Pulmonary artery endothelial cell (primary cell): ENCODE data around the gene DOCK4. TPM values are rescaled to one million over a fixed set of nuclear protein-coding genes. Genes with fewer than 3 reads are reported as not detected.

Experiments
- DNase-seq: peaks from one replicate; pipeline ENCODE4 v3.0.0-alpha.2; 2011; ENCODE audit warnings: low read depth, low spot score
- total RNA-seq: library from RNA; depleted of rRNA; stranded (reverse); fragments of >200 nt; gene quantifications from 2 replicates; pipeline ENCODE4 v1.2.3, GENCODE V29; 2014

Gene DOCK4
- total RNA-seq, 1 donor from 2014 or later = 198 TPM

- DNase-seq = no peak
These were observed 431.0 kb downstream of the DOCK4 start for GRCh38 chr7:111775206-111775605.

- no peak for DNase-seq
These were observed 433.5 kb downstream of the DOCK4 start for GRCh38 chr7:111772716-111773115.

- no peak for DNase-seq
These were observed 434.6 kb downstream of the DOCK4 start for GRCh38 chr7:111771638-111772037.

- no peak for DNase-seq
These were observed 436.1 kb downstream of the DOCK4 start for GRCh38 chr7:111770116-111770515.

- no peak for DNase-seq
These were observed 440.2 kb downstream of the DOCK4 start for GRCh38 chr7:111765751-111766643.

- no peak for DNase-seq
These were observed 442.9 kb downstream of the DOCK4 start for GRCh38 chr7:111763221-111763801.

GRCh38 chr7:111762799-111763198 lies 443.4 kb downstream of the DOCK4 start:
- DNase-seq = no peak

- no peak for DNase-seq
These were observed 444.0 kb downstream of the DOCK4 start for GRCh38 chr7:111762211-111762610.

- DNase-seq = no peak
These were observed 446.2 kb downstream of the DOCK4 start for GRCh38 chr7:111760043-111760442.

GRCh38 chr7:111758332-111758731 lies 447.9 kb downstream of the DOCK4 start:
- no peak for DNase-seq

GRCh38 chr7:111756687-111757178 lies 449.5 kb downstream of the DOCK4 start:
- no peak for DNase-seq

GRCh38 chr7:111755383-111755782 lies 450.8 kb downstream of the DOCK4 start:
- DNase-seq = no peak

- DNase-seq = no peak
These were observed 452.2 kb downstream of the DOCK4 start for GRCh38 chr7:111753968-111754367.

- no peak for DNase-seq
These were observed 454.1 kb downstream of the DOCK4 start for GRCh38 chr7:111752022-111752582.

GRCh38 chr7:111750878-111751277 lies 455.3 kb downstream of the DOCK4 start:
- DNase-seq = no peak

GRCh38 chr7:111750228-111750627 lies 456.0 kb downstream of the DOCK4 start:
- DNase-seq = no peak

- DNase-seq = no peak
These were observed 456.6 kb downstream of the DOCK4 start for GRCh38 chr7:111749625-111750024.

- DNase-seq = no peak
These were observed 458.5 kb downstream of the DOCK4 start for GRCh38 chr7:111747718-111748117.

- DNase-seq = no peak
These were observed 459.2 kb downstream of the DOCK4 start for GRCh38 chr7:111746950-111747349.

- peak; percentile 41 for DNase-seq
These were observed 461.6 kb downstream of the DOCK4 start for GRCh38 chr7:111744501-111745155.

- DNase-seq = no peak
These were observed 462.9 kb downstream of the DOCK4 start for GRCh38 chr7:111743244-111743847.
